GM18873 (cell line): ENCODE measurements around the gene CAGE1.
A peak's percentile ranks its signal among the peaks of the same experiment; 100 is the strongest.
"Not testable (repeated sequence)": the region's sequence is repeated elsewhere in the genome, so short reads cannot be mapped to it uniquely, and the experiment has no call there.

Experiments used
- ATAC-seq: cut with Tn5 transposase; IDR thresholded peaks from one replicate; pipeline ENCODE4 v1.9.1; 2021; ENCODE audit warnings: mild to moderate bottlenecking, moderate library complexity, moderate number of reproducible peaks; ENCODE audit not compliant: unreplicated experiment, low FRiP score

CAGE1 gene

GRCh38 chr6:7410851-7411250, 21.3 kb upstream of the CAGE1 start:
- no peak for ATAC-seq

GRCh38 chr6:7409740-7410139, 20.2 kb upstream of the CAGE1 start:
- no peak for ATAC-seq

GRCh38 chr6:7406743-7407142, 17.2 kb upstream of the CAGE1 start:
- no peak for ATAC-seq

- ATAC-seq, result no peak
Observed at GRCh38 chr6:7404546-7404945, 15.0 kb upstream of the CAGE1 start.

GRCh38 chr6:7402716-7403115, 13.2 kb upstream of the CAGE1 start:
- ATAC-seq, result no peak

GRCh38 chr6:7401075-7401474, 11.5 kb upstream of the CAGE1 start:
- ATAC-seq, result no peak

GRCh38 chr6:7392402-7392801, 2.9 kb upstream of the CAGE1 start:
- no peak for ATAC-seq

GRCh38 chr6:7391151-7391550, 1.6 kb upstream of the CAGE1 start:
- ATAC-seq, result no peak

GRCh38 chr6:7390226-7390878, 810 bp upstream of the CAGE1 start:
- ATAC-seq, result peak; percentile 18

- ATAC-seq, result no peak
Observed at GRCh38 chr6:7389162-7389450, 436 bp downstream of the CAGE1 start.

- no peak for ATAC-seq
Observed at GRCh38 chr6:7381092-7381491, 8.4 kb downstream of the CAGE1 start.

- ATAC-seq, result no peak
Observed at GRCh38 chr6:7378740-7379139, 10.8 kb downstream of the CAGE1 start.

- ATAC-seq, result no peak
Observed at GRCh38 chr6:7377961-7378360, 11.6 kb downstream of the CAGE1 start.

GRCh38 chr6:7373739-7374138, 15.8 kb downstream of the CAGE1 start:
- ATAC-seq, result no peak

GRCh38 chr6:7367408-7367807, 22.1 kb downstream of the CAGE1 start:
- ATAC-seq, result no peak

GRCh38 chr6:7351916-7352315, 37.6 kb downstream of the CAGE1 start:
- ATAC-seq, result not testable (repeated sequence)

GRCh38 chr6:7350591-7350990, 39.0 kb downstream of the CAGE1 start:
- not testable (repeated sequence) for ATAC-seq

- not testable (repeated sequence) for ATAC-seq
Observed at GRCh38 chr6:7347551-7347997, 42.0 kb downstream of the CAGE1 start.

- not testable (repeated sequence) for ATAC-seq
Observed at GRCh38 chr6:7344773-7345450, 44.6 kb downstream of the CAGE1 start.

GRCh38 chr6:7343546-7344475, 45.7 kb downstream of the CAGE1 start:
- no peak for ATAC-seq

GRCh38 chr6:7341989-7342742, 47.4 kb downstream of the CAGE1 start:
- no peak for ATAC-seq
